Stimulated activated naive CD4-positive, alpha-beta T cell treated with Interleukin-2 at 50 U/mL for 16 hours (primary cell): ENCODE measurements around the gene C11orf87.

Experiments
- DNase-seq: peaks from one replicate; lab custom pipeline; 2025; lab: John Stamatoyannopoulos, UW

The C11orf87 gene

GRCh38 chr11:109443052-109443451, 21.1 kb downstream of the C11orf87 start:
- DNase-seq, result no peak

GRCh38 chr11:109454857-109455256, 32.9 kb downstream of the C11orf87 start:
- no peak for DNase-seq
